Thoracic aorta (tissue), 2 donors: Measurements from ENCODE around the gene CRADD. TPM values are rescaled to one million over a fixed set of nuclear protein-coding genes. Genes with fewer than 3 reads are reported as not detected.

Experiments
- ATAC-seq: fragments of 150-250 bp; one replicate; pipeline ENCODE4 v1.8.0; 2017; ENCODE audit warnings: low read depth; ENCODE audit not compliant: insufficient number of reproducible peaks, low FRiP score
- DNase-seq: peaks from one replicate; pipeline ENCODE4 v3.0.0-alpha.2; 2020; ENCODE audit warnings: low spot score
- H3K27ac ChIP-seq, 2 donors: fragments of 200-600 bp; sonication (generic); 1 replicate in 1 of 2; 2 replicates in 1 of 2; pipeline ENCODE4 v1.5.1; 2016; ENCODE audit warnings: mild to moderate bottlenecking in 2 of 2, moderate library complexity in 2 of 2
- H3K27me3 ChIP-seq: fragments of 200-600 bp; sonication (generic); replicated peaks from 2 replicates; pipeline ENCODE4 v1.6.0; 2016; ENCODE audit warnings: mild to moderate bottlenecking; ENCODE audit not compliant: insufficient read depth
- H3K36me3 ChIP-seq: fragments of 200-600 bp; sonication (generic); one replicate; pipeline ENCODE4 v1.5.1; 2016
- H3K4me1 ChIP-seq, 2 donors: fragments of 200-600 bp; sonication (generic); 1 replicate in 1 of 2; 2 replicates in 1 of 2; pipeline versions ENCODE4 v1.5.1 to v1.6.0; 2016; ENCODE audit warnings: low read depth in 2 of 2, mild to moderate bottlenecking in 1 of 2; ENCODE audit not compliant: control insufficient read depth in 1 of 2
- H3K4me3 ChIP-seq: fragments of 200-600 bp; sonication (generic); 2 replicates; pipeline ENCODE4 v1.5.1; 2016; ENCODE audit warnings: mild to moderate bottlenecking
- H3K9me3 ChIP-seq: fragments of 200-600 bp; sonication (generic); 2 replicates; pipeline ENCODE4 v1.5.1; 2016
- total RNA-seq, 2 donors: library from RNA; depleted of rRNA; stranded (reverse); fragments of >200 nt; gene quantifications; one replicate each; pipeline versions ENCODE4 v1.1.0 to v1.2.3, GENCODE V29; 2016
- TF ChIP-seq, protein P1 (sequence below): fragments of 200-600 bp; sonication (generic); IDR thresholded peaks from one replicate; pipeline ENCODE4 v1.5.1; 2019; ENCODE audit warnings: antibody characterized with exemption

The CRADD gene
- total RNA-seq, 2 donors from 2014 or later: 33.0 to 57.9 TPM

DNA sequence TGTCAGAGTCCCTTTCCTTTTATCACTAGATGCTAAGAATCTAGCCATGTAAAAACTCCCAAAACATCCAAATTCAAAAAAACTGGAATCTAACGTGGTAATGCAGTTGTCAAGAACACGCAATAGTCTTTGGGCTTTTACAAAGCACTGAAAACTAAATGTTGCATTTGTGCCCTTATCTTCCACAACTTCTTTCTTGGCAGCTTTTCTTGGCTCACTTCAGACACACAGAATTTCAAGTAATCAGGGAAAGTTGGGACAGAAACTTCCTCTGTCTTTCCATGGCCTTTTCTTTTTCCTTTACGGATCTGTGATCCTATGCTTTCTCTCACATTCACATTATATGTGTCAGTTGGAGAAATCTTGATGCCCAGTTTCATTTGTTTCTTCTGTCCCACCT lies 136.0 kb downstream of the CRADD start:
- ATAC-seq (peak; percentile 20), DNase-seq (no peak)
- Histone ChIP-seq H3K4me3 (peak overlapping the region; percentile 43), H3K9me3 (no peaks in the 10 kb centered on the region), H3K36me3 (no peaks in the 10 kb centered on the region), H3K27ac (peak overlapping the region; percentile 97 to 98), H3K27me3 (no peaks in the 10 kb centered on the region), H3K4me1 (peaks cover 31 to 63% of the 10 kb centered on the region in 2 donors)
- TF ChIP-seq, protein P1, sequence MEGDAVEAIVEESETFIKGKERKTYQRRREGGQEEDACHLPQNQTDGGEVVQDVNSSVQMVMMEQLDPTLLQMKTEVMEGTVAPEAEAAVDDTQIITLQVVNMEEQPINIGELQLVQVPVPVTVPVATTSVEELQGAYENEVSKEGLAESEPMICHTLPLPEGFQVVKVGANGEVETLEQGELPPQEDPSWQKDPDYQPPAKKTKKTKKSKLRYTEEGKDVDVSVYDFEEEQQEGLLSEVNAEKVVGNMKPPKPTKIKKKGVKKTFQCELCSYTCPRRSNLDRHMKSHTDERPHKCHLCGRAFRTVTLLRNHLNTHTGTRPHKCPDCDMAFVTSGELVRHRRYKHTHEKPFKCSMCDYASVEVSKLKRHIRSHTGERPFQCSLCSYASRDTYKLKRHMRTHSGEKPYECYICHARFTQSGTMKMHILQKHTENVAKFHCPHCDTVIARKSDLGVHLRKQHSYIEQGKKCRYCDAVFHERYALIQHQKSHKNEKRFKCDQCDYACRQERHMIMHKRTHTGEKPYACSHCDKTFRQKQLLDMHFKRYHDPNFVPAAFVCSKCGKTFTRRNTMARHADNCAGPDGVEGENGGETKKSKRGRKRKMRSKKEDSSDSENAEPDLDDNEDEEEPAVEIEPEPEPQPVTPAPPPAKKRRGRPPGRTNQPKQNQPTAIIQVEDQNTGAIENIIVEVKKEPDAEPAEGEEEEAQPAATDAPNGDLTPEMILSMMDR: no peak

DNA sequence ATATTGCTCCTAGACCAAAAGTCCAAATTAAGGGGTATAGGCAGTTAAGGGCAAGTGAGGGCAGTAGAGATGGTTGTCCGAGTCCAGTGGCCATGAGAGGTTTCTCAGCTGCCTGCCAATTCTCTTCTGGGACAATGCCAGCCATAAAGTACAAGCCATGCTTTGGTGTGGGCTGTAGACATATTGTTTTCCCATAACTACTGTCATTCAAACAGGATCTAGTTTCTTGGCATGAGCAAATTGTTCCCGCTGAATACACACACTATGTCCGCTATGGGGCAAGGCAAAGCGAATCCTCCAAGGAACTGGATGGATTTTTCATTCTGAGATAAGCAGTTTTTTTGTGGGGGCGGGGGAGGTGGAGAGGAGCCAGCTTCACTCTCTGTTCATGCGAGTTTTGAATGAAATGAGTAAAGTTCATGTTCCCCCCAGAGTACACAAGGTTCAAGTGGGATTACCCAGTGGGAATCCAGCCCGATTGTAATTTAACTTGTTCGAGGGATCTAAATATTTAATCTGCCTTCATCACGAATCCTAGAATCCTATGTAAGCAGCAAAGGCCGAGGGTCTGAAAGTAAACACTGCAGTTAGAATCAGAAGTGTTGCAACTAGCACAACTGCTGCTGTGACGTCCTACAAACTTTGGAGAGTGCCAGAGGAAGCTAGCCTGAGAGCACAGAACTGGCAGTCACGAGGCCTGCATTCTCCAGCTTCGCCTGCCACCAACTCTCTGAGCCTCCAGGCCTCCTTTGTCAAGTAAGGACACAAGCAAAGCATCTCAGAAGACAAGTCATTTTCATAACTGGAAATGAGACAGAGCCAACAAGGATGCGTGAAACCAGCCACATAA lies 137.0 kb downstream of the CRADD start:
- Histone ChIP-seq H3K36me3 (no peaks in the 10 kb centered on the region), H3K4me3 (peak overlapping the region; percentile 43), H3K4me1 (peaks cover 29 to 60% of the 10 kb centered on the region in 2 donors), H3K27ac (peak overlapping the region; percentile 97 to 98), H3K27me3 (no peaks in the 10 kb centered on the region), H3K9me3 (no peaks in the 10 kb centered on the region)
- ATAC-seq (peak; percentile 63), DNase-seq (peak; percentile 68)
- TF ChIP-seq, protein P1: no peak

DNA sequence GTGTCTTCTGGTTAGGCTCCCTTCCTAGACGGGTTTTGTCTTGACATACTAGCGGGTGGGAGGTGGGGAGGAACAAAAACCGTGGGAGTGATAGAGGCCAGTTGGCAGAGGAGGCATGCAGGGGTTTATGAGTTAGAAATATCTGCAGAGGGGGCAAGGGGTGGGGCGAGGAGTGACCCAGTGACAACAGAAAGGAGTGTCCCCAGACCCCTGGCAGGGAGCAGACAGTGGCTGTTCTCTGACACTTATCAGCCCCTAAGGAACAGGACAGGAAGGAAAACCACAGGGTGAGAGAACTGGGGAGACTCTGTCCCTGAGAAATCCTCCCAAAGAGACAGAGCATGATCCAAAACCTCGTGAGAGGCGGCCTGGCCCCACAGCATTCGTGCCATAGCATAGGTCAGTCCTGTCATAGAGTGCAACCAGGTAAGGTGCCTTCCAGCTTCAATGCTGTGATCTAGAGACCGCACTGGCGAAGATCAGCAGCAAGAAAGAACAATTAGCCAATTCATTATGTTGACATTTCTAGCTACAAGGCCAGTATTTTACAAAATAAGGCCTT lies 141.4 kb downstream of the CRADD start:
- Histone ChIP-seq H3K36me3 (no peaks in the 10 kb centered on the region), H3K27ac (peak overlapping the region in 1 of 2 donors; percentile 4), H3K27me3 (no peaks in the 10 kb centered on the region), H3K4me3 (no peak overlapping the region), H3K9me3 (no peaks in the 10 kb centered on the region), H3K4me1 (peaks cover 6 to 24% of the 10 kb centered on the region in 2 donors)
- TF ChIP-seq, protein P1: no peak
- DNase-seq (no peak), ATAC-seq (no peak)

GRCh38 chr12:93819050-93819491 lies 141.9 kb downstream of the CRADD start:
- H3K27ac ChIP-seq: peak overlapping the region in 1 of 2 donors; percentile 4
- H3K4me3 ChIP-seq: no peak overlapping the region
- H3K4me1 ChIP-seq: peaks cover 5 to 20% of the 10 kb centered on the region in 2 donors
- DNase-seq (no peak), ATAC-seq (no peak)
- no peaks in the 10 kb centered on the region for H3K9me3 ChIP-seq
- TF ChIP-seq, protein P1: no peak
- no peaks in the 10 kb centered on the region for H3K36me3 ChIP-seq
- H3K27me3 ChIP-seq: no peaks in the 10 kb centered on the region

- TF ChIP-seq, protein P1: no peak
Observed at GRCh38 chr12:93823616-93824391, 146.6 kb downstream of the CRADD start.

More at GRCh38 chr12:93823616-93824391, 146.6 kb downstream of the CRADD start:
- Histone ChIP-seq H3K27me3 (no peaks in the 10 kb centered on the region), H3K27ac (no peak overlapping the region), H3K4me1 (peaks cover 10 to 35% of the 10 kb centered on the region in 2 donors), H3K9me3 (no peaks in the 10 kb centered on the region), H3K36me3 (no peaks in the 10 kb centered on the region), H3K4me3 (no peak overlapping the region)
- DNase-seq (no peak), ATAC-seq (no peak)
